AG04449 (cell line): Measurements from ENCODE around the gene WDFY2.

Experiments used
- CTCF ChIA-PET: fragments of 350-600 bp; formaldehyde crosslinking; extraction: SDS; loops from one replicate; lab custom pipeline; 2021; ENCODE audit warnings: antibody characterized with exemption; lab: Yijun Ruan, JAX
- POLR2A ChIA-PET: fragments of 400-600, 350-600 bp; formaldehyde crosslinking; extraction: SDS; loops from one replicate; lab custom pipeline; 2020; ENCODE audit warnings: antibody characterized with exemption, inconsistent platforms; lab: Yijun Ruan, JAX
- DNase-seq: peaks from one replicate; pipeline ENCODE4 v3.0.0-alpha.2; 2010; ENCODE audit warnings: low read depth, low spot score
- H3K4me3 ChIP-seq: 2 replicates; pipeline ENCODE4 v1.5.1; 2011; ENCODE audit warnings: low read depth, mild to moderate bottlenecking, control low read depth, low read length
- CTCF ChIP-seq: IDR thresholded peaks from one replicate; pipeline ENCODE4 v1.5.1; 2011; ENCODE audit warnings: mild to moderate bottlenecking, moderate library complexity, low read length, control low read depth, inconsistent platforms; ENCODE audit not compliant: insufficient read depth; ENCODE audit errors: missing control alignments

WDFY2 gene

GRCh38 chr13:51612867-51613266, 28.6 kb downstream of the WDFY2 start:
- POLR2A ChIA-PET: interaction anchor here (1.1 to 1.7 kb wide), 2 partner anchors 18 to 160 kb away, joined by 3 to 4 read pairs; partner anchors contain the start of gene INTS6

GRCh38 chr13:51613535-51613934, 29.3 kb downstream of the WDFY2 start:
- ChIA-PET POLR2A (interaction anchor here (0.8 to 1.1 kb wide), 2 partner anchors 18 to 160 kb away, joined by 3 to 4 read pairs; partner anchors contain the start of gene INTS6), CTCF (interaction anchor here (1.0 to 1.9 kb wide), 4 partner anchors 11 to 160 kb away, joined by 3 to 4 read pairs (median 4); no protein-coding TSS in a partner anchor)
- DNase-seq: no peak
- H3K4me3 ChIP-seq: no peak overlapping the region
- no peak for TF ChIP-seq CTCF

More at GRCh38 chr13:51612867-51613266, 28.6 kb downstream of the WDFY2 start:
- TF ChIP-seq CTCF: no peak
- CTCF ChIA-PET: interaction anchor here (1.1 to 1.9 kb wide), 2 partner anchors 11 to 13 kb away, joined by 4 read pairs; no protein-coding TSS in a partner anchor
- H3K4me3 ChIP-seq: no peak overlapping the region
- DNase-seq: no peak

- H3K4me3 ChIP-seq: peak overlapping the region; percentile 1; the same call in 1 of the 2 replicates
- ChIA-PET POLR2A (interaction anchor here (1.4 kb wide), 1 partner anchor 161 kb away, joined by 4 read pairs; the partner anchor contains the start of gene INTS6), CTCF (interaction anchor here (1.0 to 1.5 kb wide), 4 partner anchors 11 to 183 kb away, joined by 3 to 4 read pairs (median 3); no protein-coding TSS in a partner anchor)
- TF ChIP-seq CTCF: no peak
- DNase-seq: no peak
Observed at GRCh38 chr13:51614350-51614786, 30.1 kb downstream of the WDFY2 start.

- DNase-seq: no peak
- no peak for TF ChIP-seq CTCF
- CTCF ChIA-PET: interaction anchor here (1.1 to 1.9 kb wide), 2 partner anchors 10 to 11 kb away, joined by 3 to 8 read pairs; no protein-coding TSS in a partner anchor
- no peak overlapping the region for H3K4me3 ChIP-seq
- POLR2A ChIA-PET: interaction anchor here (0.6 to 1.6 kb wide), 2 partner anchors 79 to 166 kb away, joined by 3 to 11 read pairs; partner anchors contain the start of gene INTS6
Observed at GRCh38 chr13:51618626-51619025, 34.4 kb downstream of the WDFY2 start.

- ChIA-PET CTCF (interaction anchor here (1.9 kb wide), 1 partner anchor 9 kb away, joined by 8 read pairs; no protein-coding TSS in a partner anchor), POLR2A (interaction anchor here (0.6 to 1.6 kb wide), 3 partner anchors 10 to 304 kb away, joined by 3 to 11 read pairs (median 3); partner anchors contain the start of gene INTS6)
- no peak overlapping the region for H3K4me3 ChIP-seq
- no peak for DNase-seq
- no peak for TF ChIP-seq CTCF
Observed at GRCh38 chr13:51619614-51620013, 35.4 kb downstream of the WDFY2 start.
